ENCODE data around the gene ARHGAP22. TPM values are rescaled to one million over a fixed set of nuclear protein-coding genes. Genes with fewer than 3 reads are reported as not detected.

Gene ARHGAP22
- total and polyA plus RNA-seq, 4 donors, result 0.23 to 2.3 (median 0.54) TPM

DNA sequence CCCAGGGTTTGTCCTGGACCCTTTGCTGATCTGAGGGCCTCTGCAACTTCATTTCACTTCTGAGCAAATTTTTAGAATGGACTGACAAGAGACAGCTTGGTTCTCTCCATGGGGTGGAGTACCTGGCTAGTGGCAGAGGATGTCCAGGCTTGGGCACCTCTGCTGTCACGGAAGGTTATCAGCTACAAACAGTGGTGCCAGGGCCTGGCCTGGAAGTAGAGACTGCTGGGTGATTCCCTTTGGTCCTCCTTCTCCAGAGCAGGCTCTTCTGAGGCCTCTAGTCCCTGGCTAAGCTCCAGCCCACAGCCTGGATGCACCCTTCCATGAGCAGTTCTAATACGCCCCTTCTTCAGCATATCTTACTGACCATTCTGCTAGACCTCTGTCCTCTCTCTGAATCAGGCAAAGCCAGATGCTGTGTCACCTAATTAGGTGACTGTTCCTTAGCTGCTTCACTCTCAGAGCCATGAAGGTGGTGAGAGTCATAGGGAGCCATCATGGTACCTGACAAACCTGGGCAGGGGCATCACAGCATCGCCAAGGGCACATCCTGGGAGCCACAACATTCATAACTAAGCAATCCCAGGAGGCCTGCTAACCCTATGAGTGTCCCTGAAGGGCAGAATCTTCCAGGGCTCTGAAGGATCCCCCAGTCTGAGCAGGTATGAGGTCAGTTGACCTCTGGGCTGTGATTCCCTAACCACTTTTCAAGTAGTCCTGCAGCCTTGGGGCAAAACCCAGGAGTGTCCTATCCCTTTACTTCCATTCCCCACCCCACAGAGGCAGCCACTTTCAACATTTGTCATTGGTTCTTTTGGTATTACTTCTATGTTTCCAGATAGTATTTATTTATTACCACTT is 4.0 kb downstream of the ARHGAP22 start:
- WGBS, result 97% methylated on average over 3 of the region's 3 CpGs
- no peaks in the 10 kb centered on the region for H3K9me3 ChIP-seq (ENCODE audit: control insufficient read depth in 4 of 4, low read length in 3 of 4)
- no peak overlapping the region for H3K27ac ChIP-seq (ENCODE audit: low read depth in 1 of 2, low read length in 2 of 2)
- H3K27me3 ChIP-seq (ENCODE audit: control insufficient read depth in 4 of 4, insufficient read depth in 4 of 4, low read length in 3 of 4), result peaks cover 0 to 7% (median 2%) of the 10 kb centered on the region in 4 donors
- TF ChIP-seq EGR1 (IDR thresholded peaks at IDR 0.05; ENCODE audit: low read depth in 2 of 2), result no peak
- TF ChIP-seq REST (IDR thresholded peaks at IDR 0.05), result no peak
- no peak for TF ChIP-seq TAF1 (conservative IDR thresholded peaks at IDR 0.05)
- no peak for TF ChIP-seq NR2F2 (IDR thresholded peaks at IDR 0.05)
- TF ChIP-seq FOXA1 (IDR thresholded peaks at IDR 0.05), result no peak
- no peaks in the 10 kb centered on the region for H3K36me3 ChIP-seq (ENCODE audit: control insufficient read depth in 4 of 4, insufficient read depth in 3 of 4, low read depth in 1 of 4, low read length in 3 of 4)
- DNase-seq (ENCODE audit: low spot score), result peak; percentile 27
- no peak overlapping the region for H3K9ac ChIP-seq (ENCODE audit: low read depth in 1 of 2, low read length in 2 of 2)
- H3K4me3 ChIP-seq (ENCODE audit: low read depth in 1 of 3, low read length in 3 of 3), result no peak overlapping the region
- H3K4me1 ChIP-seq (ENCODE audit: control insufficient read depth in 4 of 4, insufficient read depth in 4 of 4, low read length in 3 of 4), result peaks cover 0 to 4% (median 0%) of the 10 kb centered on the region in 4 donors

DNA sequence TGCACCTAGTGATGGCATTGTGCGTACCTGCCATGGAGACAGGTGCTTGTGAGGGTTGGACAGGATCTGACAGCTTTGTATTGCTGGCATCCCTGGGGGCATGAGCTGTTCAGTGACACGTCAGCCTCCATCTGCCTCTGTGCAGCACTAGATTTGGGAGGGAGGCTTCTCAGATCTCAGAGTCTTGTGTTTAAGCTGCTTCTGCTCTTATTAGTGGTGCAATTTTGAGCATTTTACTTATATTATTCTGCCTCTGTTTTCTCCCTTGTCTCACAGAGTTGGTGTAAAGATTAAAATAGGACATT is 5.1 kb downstream of the ARHGAP22 start:
- peaks cover 0 to 4% (median 0%) of the 10 kb centered on the region in 4 donors for H3K4me1 ChIP-seq (ENCODE audit: control insufficient read depth in 4 of 4, insufficient read depth in 4 of 4, low read length in 3 of 4)
- H3K27ac ChIP-seq (ENCODE audit: low read depth in 1 of 2, low read length in 2 of 2), result no peak overlapping the region
- no peaks in the 10 kb centered on the region for H3K9me3 ChIP-seq (ENCODE audit: control insufficient read depth in 4 of 4, low read length in 3 of 4)
- H3K9ac ChIP-seq (ENCODE audit: low read depth in 1 of 2, low read length in 2 of 2), result no peak overlapping the region
- H3K4me3 ChIP-seq (ENCODE audit: low read depth in 1 of 3, low read length in 3 of 3), result no peak overlapping the region
- H3K36me3 ChIP-seq (ENCODE audit: control insufficient read depth in 4 of 4, insufficient read depth in 3 of 4, low read depth in 1 of 4, low read length in 3 of 4), result no peaks in the 10 kb centered on the region
- H3K27me3 ChIP-seq (ENCODE audit: control insufficient read depth in 4 of 4, insufficient read depth in 4 of 4, low read length in 3 of 4), result peaks cover 0 to 8% (median 2%) of the 10 kb centered on the region in 4 donors
- WGBS, result 96% methylated on average over 2 of the region's 2 CpGs
- TF ChIP-seq HNF4G (IDR thresholded peaks at IDR 0.05) (no peak), JUND (IDR thresholded peaks at IDR 0.05) (no peak), RXRA (IDR thresholded peaks at IDR 0.05) (no peak), GABPA (IDR thresholded peaks at IDR 0.05 in 1 of 2, conservative IDR thresholded peaks at IDR 0.05 in 1 of 2) (no peak), NR2F2 (IDR thresholded peaks at IDR 0.05) (no peak), EGR1 (IDR thresholded peaks at IDR 0.05; ENCODE audit: low read depth in 2 of 2) (no peak), REST (IDR thresholded peaks at IDR 0.05) (no peak), FOXA2 (IDR thresholded peaks at IDR 0.05) (no peak), FOXA1 (IDR thresholded peaks at IDR 0.05) (no peak), HNF4A (conservative IDR thresholded peaks at IDR 0.05) (no peak), YY1 (IDR thresholded peaks at IDR 0.05) (no peak), SP1 (IDR thresholded peaks at IDR 0.05) (no peak), TAF1 (conservative IDR thresholded peaks at IDR 0.05) (no peak), RAD21 (IDR thresholded peaks at IDR 0.05) (no peak)
- TF ChIP-seq, protein P1, sequence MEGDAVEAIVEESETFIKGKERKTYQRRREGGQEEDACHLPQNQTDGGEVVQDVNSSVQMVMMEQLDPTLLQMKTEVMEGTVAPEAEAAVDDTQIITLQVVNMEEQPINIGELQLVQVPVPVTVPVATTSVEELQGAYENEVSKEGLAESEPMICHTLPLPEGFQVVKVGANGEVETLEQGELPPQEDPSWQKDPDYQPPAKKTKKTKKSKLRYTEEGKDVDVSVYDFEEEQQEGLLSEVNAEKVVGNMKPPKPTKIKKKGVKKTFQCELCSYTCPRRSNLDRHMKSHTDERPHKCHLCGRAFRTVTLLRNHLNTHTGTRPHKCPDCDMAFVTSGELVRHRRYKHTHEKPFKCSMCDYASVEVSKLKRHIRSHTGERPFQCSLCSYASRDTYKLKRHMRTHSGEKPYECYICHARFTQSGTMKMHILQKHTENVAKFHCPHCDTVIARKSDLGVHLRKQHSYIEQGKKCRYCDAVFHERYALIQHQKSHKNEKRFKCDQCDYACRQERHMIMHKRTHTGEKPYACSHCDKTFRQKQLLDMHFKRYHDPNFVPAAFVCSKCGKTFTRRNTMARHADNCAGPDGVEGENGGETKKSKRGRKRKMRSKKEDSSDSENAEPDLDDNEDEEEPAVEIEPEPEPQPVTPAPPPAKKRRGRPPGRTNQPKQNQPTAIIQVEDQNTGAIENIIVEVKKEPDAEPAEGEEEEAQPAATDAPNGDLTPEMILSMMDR (IDR thresholded peaks at IDR 0.05; ENCODE audit: low read depth, low read length, missing input control), result no peak
- TF ChIP-seq, protein P2, sequence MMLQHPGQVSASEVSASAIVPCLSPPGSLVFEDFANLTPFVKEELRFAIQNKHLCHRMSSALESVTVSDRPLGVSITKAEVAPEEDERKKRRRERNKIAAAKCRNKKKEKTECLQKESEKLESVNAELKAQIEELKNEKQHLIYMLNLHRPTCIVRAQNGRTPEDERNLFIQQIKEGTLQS (IDR thresholded peaks at IDR 0.05), result no peak
- TF ChIP-seq, protein P3, sequence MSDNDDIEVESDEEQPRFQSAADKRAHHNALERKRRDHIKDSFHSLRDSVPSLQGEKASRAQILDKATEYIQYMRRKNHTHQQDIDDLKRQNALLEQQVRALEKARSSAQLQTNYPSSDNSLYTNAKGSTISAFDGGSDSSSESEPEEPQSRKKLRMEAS (IDR thresholded peaks at IDR 0.05), result no peak
- TF ChIP-seq, protein P4, sequence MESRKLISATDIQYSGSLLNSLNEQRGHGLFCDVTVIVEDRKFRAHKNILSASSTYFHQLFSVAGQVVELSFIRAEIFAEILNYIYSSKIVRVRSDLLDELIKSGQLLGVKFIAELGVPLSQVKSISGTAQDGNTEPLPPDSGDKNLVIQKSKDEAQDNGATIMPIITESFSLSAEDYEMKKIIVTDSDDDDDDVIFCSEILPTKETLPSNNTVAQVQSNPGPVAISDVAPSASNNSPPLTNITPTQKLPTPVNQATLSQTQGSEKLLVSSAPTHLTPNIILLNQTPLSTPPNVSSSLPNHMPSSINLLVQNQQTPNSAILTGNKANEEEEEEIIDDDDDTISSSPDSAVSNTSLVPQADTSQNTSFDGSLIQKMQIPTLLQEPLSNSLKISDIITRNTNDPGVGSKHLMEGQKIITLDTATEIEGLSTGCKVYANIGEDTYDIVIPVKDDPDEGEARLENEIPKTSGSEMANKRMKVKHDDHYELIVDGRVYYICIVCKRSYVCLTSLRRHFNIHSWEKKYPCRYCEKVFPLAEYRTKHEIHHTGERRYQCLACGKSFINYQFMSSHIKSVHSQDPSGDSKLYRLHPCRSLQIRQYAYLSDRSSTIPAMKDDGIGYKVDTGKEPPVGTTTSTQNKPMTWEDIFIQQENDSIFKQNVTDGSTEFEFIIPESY (IDR thresholded peaks at IDR 0.05), result no peak
- no peak for DNase-seq (ENCODE audit: low spot score)
